Stomach (tissue), 4 donors: ENCODE measurements around the gene BCAS3.

Source experiments
- POLR2A ChIP-seq, 4 donors: fragments of 450-650 bp; IDR thresholded peaks; one replicate each; pipeline ENCODE4 v1.6.1; 2016; ENCODE audit warnings: antibody characterized with exemption in 4 of 4, control low read depth in 2 of 4, mild to moderate bottlenecking in 1 of 4, moderate library complexity in 1 of 4
- TF ChIP-seq, protein P1 (sequence below), 7 experiments: fragments of 450-650 bp in 4 of 7; fragments of 200-600 bp in 3 of 7; sonication (generic) in 3 of 7; IDR thresholded peaks; one replicate each; pipeline ENCODE4 v1.5.1; 2016 to 2019; ENCODE audit warnings: antibody characterized with exemption in 7 of 7, control low read depth in 2 of 7, mild to moderate bottlenecking in 1 of 7

DNA sequence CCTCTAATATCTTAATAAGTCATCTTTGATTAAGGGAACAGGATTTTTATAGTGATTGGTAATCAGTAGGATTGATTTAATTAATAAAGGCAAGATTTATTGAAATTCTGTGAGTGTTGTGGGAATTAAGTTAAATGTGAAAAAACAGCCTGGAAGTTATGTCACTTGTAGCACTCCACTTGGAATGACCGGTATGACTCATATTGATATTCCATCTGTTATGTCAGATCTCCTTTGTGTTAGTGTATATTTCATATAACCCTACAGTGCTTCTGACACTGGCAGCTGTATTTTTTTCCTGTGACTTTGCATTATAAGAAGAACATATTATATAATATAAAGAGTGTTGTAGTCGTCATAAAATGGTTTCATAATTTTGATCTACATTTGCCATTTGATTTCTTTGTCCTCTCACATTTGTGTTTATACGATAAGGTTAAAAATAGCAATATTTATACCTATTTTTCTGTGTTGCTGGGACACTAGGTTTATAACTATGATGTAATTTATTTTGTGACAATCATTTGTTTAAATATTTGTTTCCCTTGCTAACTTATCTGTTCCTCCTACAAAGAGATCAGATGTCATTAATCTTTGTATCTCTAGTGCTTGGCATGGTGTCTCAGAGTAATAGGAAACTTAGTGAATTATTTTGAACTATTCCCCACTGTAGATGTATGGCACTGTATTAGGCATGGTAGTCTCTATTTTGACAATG, 249.0 kb downstream of the BCAS3 start:
- TF ChIP-seq, protein P1, sequence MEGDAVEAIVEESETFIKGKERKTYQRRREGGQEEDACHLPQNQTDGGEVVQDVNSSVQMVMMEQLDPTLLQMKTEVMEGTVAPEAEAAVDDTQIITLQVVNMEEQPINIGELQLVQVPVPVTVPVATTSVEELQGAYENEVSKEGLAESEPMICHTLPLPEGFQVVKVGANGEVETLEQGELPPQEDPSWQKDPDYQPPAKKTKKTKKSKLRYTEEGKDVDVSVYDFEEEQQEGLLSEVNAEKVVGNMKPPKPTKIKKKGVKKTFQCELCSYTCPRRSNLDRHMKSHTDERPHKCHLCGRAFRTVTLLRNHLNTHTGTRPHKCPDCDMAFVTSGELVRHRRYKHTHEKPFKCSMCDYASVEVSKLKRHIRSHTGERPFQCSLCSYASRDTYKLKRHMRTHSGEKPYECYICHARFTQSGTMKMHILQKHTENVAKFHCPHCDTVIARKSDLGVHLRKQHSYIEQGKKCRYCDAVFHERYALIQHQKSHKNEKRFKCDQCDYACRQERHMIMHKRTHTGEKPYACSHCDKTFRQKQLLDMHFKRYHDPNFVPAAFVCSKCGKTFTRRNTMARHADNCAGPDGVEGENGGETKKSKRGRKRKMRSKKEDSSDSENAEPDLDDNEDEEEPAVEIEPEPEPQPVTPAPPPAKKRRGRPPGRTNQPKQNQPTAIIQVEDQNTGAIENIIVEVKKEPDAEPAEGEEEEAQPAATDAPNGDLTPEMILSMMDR (IDR thresholded peaks at IDR 0.05): no peak
- no peak for TF ChIP-seq POLR2A (IDR thresholded peaks at IDR 0.05)
